ENCODE data around the gene TRAF3IP3. TPM values are rescaled to one million over a fixed set of nuclear protein-coding genes. Genes with fewer than 3 reads are reported as not detected.

Gene TRAF3IP3
- total and polyA plus RNA-seq, 2 of the 13 experiments (the other 11 are each of a cell fraction or from before 2014, with no cell fraction given): not detected

- TF ChIP-seq ZBTB40 (IDR thresholded peaks at IDR 0.05) (peak; percentile 45), ZBTB40 (CRISPR knock-in tag; IDR thresholded peaks at IDR 0.05) (peak; percentile 60; the same call in 1 of the 2 replicates), ZC3H13 (CRISPR knock-in tag; IDR thresholded peaks at IDR 0.05) (no peak), ZNF552 (CRISPR knock-in tag; IDR thresholded peaks at IDR 0.05; ENCODE audit: borderline replicate concordance) (no peak), PAF1 (CRISPR knock-in tag; IDR thresholded peaks at IDR 0.05) (no peak), ZSCAN30 (CRISPR knock-in tag; IDR thresholded peaks at IDR 0.05) (no peak), ZNF10 (CRISPR knock-in tag; IDR thresholded peaks at IDR 0.05; ENCODE audit: borderline replicate concordance, low read depth) (no peak), GFI1 (CRISPR knock-in tag; IDR thresholded peaks at IDR 0.05; ENCODE audit: borderline replicate concordance) (no peak), MZF1 (CRISPR knock-in tag; IDR thresholded peaks at IDR 0.05; ENCODE audit: borderline replicate concordance) (no peak), GABPB1 (CRISPR knock-in tag; IDR thresholded peaks at IDR 0.05) (peak; percentile 97), CREM (IDR thresholded peaks at IDR 0.05) (peak; percentile 89), CREM (CRISPR knock-in tag; IDR thresholded peaks at IDR 0.05) (peak; percentile 60; the same call in 1 of the 2 replicates), ZNF124 (CRISPR knock-in tag; IDR thresholded peaks at IDR 0.05) (no peak), TERF1 (CRISPR knock-in tag; IDR thresholded peaks at IDR 0.05) (no peak), ZNF451 (CRISPR knock-in tag; IDR thresholded peaks at IDR 0.05) (no peak), TRIM22 (IDR thresholded peaks at IDR 0.05) (no peak)
Observed at GRCh38 chr1:209784265-209785169, 28.7 kb downstream of the TRAF3IP3 start, which contains the start of gene C1orf74 (continued).

Measured in HepG2 (cell line).